Inferior parietal cortex (tissue), 1 donor: Measurements from ENCODE around the gene USP22.

Experiments
- DNase-seq: peaks from one replicate; pipeline ENCODE4 v3.0.0-alpha.2; 2016; ENCODE audit errors: extremely low spot score

The USP22 gene

DNA sequence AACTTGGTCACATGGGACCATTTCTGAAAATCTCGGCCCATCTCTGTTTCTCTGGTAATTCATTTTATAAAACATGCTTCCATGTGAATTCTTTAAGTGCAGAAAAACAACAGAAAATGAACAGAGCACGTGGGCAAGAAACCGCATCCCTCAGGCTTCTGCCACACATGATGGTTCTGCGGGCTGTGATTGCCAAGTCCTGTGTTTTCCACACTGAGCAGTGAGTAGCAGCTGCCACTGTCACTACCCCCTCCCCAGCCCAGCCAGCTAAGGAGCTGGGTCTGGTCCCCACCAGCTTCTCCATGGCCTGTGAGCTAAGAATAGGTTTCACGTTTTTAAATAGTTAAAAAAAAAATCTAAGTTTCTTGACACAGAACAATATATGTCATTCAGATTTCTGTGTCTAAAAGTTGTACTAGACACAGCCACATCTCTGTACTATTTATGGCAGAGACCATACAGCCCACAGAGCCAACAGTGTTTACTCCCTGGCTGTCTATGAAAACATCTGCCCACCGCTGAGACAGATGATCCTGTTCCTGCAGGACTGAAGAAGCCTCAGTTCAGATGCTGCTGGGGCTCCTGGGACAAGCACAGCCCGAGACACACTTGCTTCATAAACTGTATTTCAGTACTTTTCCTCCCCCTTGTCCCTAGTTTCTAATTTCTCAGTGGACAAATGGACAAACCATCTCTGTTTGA, 41.5 kb downstream of the USP22 start:
- no peak for DNase-seq

GRCh38 chr17:20999841-21000532, 42.8 kb downstream of the USP22 start:
- DNase-seq, result no peak

- DNase-seq, result no peak
Observed at GRCh38 chr17:20999044-20999573, 43.7 kb downstream of the USP22 start.

GRCh38 chr17:20998571-20999043, 44.2 kb downstream of the USP22 start:
- no peak for DNase-seq

- DNase-seq, result no peak
Observed at GRCh38 chr17:20997711-20998570, 44.9 kb downstream of the USP22 start.

- DNase-seq, result no peak
Observed at GRCh38 chr17:20996724-20997615, 45.8 kb downstream of the USP22 start.

DNA sequence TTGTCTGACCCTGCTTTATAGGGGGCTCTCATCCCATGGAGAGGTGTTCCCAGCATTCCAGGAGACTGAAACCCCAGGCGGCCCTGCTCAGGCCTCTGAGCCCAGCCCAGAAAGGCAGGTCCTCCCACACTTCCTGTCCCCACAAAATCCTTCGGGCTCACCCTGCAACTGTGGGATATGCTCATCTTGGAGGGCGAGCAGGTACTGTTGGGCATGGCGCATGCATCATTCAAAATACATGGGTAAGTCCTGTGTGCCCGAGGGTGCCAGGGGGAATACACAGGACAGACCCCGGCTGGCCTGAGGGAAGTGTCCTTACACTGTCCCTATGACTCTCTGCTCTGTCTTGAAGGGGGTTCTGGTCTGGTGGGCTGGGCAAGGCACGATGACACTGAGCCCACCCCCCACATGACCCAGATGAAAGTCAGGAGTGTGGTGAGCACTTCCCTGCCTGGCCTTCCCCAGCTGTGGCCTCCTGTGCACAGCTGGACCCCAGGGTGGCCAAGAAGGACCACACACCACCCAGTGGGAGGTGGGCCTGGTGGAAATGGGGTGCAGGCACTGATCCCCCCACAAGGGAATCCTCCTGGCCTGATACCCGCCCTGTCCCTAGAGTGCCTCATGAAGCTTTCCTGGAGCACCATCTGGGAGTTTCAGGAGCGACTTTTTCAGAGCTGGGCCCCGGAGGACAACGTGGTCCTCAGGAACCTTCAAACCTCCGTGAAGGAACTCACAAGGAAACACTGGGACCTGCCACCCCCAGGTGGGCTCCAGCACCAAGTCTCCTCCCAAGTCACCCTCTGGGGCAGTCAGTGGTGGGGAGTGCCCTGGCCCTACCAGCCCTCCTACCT, 46.7 kb downstream of the USP22 start:
- no peak for DNase-seq

DNA sequence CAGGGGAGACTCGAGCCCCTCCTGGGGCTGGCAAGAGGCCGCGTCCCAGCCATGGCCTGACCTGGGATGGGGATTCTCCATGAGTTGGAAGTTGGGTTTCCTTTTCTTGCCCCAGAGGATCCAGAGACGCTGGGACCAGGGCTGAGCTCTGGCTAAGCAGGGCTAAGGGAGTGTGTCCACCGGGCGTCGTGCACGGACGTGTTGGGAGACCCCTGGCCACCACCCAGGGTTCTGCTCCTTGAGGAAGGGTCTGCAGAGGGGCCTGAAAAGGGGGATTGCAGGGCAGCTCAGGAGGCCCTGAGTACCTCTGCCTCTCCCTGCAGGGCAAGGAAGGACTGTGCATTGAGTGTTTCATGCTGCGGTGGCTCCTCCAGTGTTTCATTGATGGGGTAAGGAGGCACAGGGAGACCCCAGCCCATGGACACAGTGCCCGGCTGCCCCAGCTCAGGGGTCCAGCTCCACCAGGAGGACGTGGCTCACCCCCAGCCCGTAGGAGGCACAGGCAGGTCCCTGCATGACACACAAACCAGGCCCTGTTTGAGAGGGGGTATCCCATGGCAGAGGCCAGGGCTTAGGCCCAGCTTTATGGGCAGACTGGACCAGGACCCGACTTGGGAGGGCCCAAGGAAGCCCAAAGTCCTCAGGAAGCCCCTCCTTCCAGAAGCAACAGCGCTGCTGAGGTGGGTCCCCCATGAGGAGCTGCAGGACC, 47.5 kb downstream of the USP22 start:
- DNase-seq, result no peak

GRCh38 chr17:20994779-20995149, 48.0 kb downstream of the USP22 start:
- DNase-seq, result no peak

- DNase-seq, result no peak
Observed at GRCh38 chr17:20993863-20994778, 48.7 kb downstream of the USP22 start.

GRCh38 chr17:20992987-20993862, 49.6 kb downstream of the USP22 start:
- peak; percentile 91 for DNase-seq

- DNase-seq, result no peak
Observed at GRCh38 chr17:20992416-20992815, 50.4 kb downstream of the USP22 start.

DNA sequence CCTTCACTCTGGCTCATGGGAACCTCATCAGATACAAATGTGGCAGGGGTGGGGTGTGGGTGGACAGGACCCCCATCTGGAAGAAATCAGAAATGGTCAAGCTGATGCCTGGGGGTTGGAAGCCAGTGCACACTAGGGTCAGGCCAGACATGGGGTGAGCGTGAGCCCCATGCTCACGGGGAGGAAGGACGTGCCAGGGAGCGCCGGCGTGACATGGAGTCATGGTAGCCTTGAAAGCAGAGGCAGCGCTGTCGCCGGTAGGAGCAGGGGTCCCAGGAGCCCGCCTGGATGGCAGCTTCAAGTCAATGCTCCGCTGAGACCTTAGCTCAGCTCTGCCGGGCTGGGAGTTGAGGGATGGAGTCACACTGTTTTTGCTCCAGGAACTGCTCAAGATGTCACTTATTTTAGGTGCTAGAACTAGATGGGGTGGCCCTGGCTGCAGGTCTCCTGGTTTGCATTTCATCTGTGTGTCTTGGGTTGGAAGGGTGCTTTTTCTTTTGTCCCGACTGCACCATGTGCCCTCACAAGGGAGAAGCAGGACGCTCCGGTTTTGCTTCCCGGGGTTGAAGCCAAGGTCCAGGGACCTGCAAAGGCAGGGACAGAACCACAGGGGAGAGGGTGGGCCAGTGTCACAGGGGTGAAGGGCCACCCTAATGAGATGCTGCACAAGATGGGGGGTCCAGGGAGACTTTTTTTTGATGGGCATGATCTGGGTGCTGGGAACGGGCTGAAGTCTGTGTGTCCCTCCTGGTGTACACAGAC, 51.4 kb downstream of the USP22 start:
- DNase-seq, result no peak

- DNase-seq, result no peak
Observed at GRCh38 chr17:20989991-20990855, 52.6 kb downstream of the USP22 start.

DNA sequence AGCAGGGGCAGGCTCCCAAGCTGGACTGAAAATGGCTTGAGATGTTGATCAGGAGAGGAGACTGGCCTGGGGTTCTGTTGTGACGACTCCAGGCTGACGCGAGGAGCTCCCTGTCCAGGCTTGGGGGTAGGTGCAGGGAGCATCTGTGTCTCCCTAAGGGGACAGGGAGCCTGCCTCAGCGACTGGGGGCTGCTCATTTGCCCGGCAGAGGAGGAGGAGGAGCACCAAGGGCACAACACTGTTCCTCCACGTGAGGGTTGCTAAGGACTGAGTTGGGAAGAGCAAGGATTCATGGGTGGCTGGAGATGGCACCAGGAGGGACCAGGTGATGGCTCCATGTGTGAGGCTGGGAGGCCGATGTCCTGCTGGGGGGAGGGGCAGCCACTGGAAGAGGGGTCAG, 53.3 kb downstream of the USP22 start:
- DNase-seq, result no peak

- DNase-seq, result no peak
Observed at GRCh38 chr17:20988896-20989295, 53.9 kb downstream of the USP22 start.
